NCI-H2029 treated with DMSO at 0.1 percent for 48 hours (cell line): Measurements from ENCODE around the gene TRMT44.
"Not testable (repeated sequence)": the region's sequence is repeated elsewhere in the genome, so short reads cannot be mapped to it uniquely, and the experiment has no call there.

Experiments
- DNase-seq: peaks from one replicate; lab custom pipeline; 2025; lab: John Stamatoyannopoulos, UW

Gene TRMT44

DNA sequence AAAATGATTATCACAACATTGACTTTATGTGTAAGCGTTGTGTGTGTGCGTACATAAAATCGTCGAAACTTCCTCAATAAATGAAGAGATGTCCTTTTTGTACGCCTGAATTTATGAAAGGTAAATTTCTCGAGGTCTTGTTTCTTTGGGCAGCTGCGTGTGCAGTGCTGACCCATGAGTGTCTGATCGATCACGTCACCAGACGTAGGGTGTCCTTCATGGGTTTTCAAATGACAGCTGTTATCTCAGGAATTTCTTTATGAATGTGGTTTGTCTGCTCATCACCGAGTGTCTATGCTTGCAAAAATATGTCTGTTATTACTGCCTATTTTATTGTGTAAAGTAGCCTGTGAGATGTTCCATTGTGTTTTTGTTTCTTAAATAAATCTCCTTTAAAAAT is 71.9 kb downstream of the TRMT44 start:
- DNase-seq, result no peak

DNA sequence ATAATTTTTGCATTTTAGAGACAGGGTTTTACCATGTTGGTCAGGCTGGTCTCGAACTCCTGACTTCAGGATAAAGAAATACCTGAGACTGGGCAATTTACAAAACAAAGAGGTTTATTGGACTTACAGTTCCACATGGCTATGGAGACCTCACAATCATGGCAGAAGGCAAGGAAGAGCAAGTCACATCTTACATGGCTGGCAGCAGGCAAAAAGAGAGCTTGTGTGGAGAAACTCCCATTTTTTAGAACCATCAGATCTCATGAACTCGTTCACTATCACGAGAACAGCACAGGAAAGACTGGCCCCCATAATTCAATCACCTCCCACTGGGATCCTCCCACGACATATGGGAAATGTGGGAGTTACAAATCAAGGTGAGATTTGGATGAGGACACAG is 72.5 kb downstream of the TRMT44 start:
- DNase-seq, result not testable (repeated sequence)

DNA sequence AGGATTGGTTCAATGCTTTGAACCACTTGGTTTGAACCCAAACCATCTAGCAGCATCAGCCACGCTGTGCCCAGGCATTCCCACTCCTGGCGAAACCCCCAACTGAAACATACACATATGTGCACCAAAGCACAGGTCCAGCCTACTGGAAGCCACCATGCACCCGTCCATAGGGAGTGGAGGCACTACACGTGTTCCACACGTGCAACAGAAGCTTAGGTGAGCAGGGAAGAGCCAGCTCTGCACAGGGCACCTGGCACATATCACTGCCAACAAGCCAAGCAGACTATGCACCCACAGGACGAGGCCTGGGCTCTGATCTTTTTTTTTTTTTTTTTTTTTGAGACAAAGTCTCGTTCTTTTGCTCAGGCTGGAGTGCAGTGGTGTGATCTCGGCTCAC is 73.4 kb downstream of the TRMT44 start:
- DNase-seq, result no peak

DNA sequence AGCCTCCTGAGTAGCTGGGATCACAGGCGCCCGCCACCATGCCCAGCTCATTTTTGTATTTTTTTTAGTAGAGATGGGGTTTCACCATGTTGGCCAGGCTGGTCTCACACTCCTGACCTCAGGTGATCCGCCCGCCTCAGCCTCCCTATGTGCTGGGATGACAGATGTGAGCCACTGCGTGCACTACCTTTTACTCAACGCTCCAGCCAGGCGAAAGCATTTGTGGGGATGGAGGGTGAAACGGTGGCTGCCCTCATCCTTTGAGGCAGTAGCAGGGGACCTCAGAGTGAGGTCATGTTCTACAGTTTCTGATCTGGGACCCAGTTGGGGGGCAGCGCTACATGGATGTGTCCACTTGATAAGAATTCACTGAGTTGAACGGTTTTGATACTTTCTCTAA is 73.8 kb downstream of the TRMT44 start:
- DNase-seq, result no peak

DNA sequence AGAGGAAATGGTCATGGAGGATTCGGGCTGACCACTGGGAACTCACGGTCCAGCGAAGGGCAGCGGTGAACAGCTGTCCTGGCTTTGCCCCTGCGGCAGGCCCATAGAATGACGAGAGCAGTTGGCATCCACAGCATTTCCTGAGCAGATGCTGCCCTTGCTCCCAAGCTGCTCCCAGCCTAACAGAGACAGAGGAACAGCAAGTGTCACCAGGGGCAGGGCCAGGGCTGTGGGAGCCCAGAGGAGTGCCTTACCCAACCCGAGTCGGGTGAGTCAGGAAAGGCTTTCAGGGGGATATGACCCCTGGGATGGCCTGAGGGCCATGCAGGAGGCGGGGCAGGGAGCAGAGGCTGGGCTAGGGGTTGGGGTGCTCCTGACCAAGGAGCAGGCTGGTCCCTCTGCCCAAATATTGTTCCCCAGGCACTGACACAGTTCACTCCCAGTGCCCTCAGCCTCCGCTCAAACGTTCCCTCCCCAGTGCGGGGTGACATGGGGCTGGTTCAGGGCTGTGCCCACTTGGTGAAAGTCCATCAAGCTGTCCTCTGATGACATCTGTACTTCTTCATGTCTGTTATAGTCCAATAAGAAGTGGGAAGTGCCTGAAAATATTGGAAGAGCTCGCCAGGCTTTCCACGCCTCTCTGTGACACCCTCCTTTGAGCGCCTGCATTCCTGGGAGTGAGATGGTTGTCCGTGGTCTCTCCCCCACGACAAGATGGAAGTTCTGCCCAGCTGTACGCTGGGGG is 74.9 kb downstream of the TRMT44 start:
- DNase-seq, result no peak

DNA sequence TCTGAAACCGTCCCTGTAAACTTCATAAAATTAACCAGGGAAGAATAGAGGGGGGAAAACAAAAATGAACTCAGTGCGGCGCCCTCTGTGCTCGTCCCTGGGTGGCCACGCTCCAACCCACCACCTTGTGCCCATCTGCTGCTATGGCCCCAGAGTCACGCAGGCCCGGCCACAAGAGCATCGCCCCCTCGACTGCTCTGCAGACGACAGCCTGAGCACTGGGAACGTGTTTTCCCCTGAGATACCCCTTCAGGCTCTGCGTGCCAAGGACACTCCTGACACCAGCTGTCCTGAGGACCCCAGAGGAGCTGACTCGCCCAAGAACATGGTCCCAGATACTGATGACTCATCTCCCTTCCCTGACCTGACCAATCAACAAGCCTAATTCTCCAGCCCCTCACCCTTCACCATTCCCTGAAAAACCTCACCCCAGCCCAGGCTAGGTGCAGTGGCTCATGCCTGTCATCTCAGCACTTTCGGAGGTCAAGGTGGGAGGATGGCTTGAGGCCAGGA is 75.5 kb downstream of the TRMT44 start:
- no peak for DNase-seq

DNA sequence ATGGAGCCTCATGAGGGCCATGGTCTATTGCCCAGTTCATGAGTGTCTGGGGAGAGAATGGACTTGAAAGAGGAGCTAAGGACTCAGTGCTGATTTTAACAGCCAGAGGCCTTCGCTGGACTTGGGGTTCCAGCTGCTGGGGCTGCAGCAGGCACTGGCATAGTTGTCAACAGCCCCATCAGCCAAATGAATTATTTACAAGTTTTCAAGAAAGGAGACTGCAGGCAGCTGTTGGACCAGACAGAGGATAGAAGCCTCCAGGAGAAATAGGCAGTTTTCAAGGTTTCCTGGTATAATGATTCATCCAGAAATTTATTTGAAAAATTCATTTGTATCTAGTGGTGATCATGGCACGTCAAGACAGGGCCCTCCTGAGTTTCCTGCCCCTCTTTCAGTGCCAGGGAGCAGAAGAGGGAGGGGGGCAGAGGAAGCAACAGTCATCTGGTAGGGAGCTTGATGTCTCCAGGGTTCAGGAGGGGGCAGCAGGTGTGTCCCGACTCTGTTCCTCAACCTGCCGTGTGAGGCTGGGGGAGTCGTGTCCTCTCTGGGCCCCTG is 76.5 kb downstream of the TRMT44 start:
- DNase-seq, result no peak

DNA sequence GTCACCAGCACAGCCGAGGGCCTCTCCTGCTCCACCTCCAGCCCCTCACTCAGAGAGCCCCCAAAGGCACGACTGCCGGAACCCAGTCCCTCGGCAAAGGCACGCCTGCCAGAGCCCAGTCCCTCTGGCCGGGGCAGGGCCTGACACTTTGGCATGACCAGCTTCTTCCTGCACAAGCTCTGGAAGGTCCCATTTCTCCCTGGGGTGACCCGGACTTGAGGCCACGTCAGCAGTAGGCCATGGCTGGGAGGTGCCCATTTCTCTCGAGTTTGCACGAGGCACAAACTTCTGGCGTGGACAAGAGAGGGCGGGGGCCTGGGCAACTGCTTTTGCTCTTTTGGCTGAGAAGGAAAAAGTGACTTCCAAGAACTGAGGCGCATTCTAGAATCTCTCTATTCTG is 77.4 kb downstream of the TRMT44 start:
- DNase-seq, result no peak

DNA sequence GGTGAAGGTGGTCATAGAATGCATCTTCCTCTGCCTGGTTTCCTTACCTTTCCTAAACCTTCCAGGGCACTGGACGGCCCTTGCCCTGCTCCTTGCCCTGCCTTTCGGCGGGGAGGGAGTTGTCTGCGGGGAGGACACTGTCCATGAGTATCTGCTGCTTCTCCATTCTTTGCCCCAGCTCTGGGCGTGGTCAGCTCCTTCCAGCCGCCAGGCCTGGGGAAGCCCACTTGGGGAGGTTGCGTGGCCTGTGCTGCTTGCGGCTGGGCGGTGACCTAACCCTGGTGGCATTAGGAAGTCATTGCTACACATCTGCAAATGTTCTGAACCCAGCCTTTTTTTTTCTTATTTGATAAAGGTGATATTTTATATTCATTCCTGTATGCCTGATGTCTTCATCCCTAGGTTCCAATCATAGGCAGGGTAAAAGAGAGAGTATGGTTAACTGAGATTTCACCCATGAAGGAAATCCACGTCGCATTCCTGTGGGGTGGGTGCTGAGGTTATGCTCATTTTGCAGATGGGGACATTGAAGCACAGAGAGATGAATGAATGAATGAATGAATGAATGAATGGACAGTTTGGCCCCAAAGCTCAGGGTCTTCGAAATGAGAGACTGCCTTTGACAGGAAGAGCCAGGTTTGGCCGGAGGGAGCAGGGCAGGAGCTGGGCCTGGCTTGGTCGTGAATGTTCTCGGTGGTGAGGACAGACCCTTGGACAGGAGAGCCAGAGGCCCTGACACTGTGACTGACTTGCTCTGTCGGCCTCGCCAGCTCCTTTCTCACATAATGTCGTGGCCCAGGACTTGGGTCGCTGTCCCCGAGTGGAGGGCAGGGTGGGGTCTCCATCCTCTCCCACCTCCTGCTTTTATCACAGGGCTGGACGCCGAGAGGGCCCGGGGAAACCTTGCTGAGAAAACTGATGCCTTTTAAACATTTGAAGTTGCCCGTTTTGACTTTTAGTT is 81.9 kb downstream of the TRMT44 start:
- no peak for DNase-seq

DNA sequence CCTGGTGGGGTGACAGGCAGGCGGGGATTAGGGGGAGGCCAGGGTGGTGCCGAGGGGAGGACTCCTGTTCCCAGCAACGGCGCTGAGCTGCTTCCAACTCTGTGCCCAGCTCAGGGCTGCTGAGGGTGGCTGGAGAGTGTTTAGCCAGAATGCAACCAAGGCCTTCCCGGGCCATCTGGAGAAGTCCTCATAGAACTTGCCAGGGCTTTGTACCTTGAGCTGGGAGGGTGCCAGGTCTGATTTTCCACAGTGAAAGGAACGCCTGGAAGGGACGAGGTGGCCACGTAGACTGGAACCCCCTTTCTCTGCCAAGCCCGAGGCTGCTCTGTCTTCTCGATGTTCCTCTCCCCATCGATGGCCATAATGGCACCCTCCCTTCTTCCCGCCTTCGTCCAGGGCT is 82.6 kb downstream of the TRMT44 start:
- DNase-seq, result no peak

DNA sequence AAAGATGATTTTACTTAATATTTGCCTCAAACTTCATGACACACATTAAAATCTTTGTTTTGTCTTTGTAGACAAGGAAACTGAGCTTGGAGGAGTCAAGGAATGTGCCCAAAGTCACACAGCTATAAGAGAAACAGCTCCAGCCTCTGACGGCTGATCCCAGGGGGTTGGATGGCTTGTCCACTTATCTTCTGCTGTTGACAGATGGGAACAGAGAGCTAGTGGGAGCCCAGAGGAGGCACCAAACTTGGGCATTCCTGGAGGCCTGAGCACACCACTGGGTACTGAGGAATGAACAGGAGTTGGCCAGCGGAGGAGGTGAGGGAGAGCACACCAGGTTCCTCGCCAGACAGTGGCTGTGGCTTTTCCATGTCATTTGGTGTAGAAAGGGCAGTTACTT is 83.2 kb downstream of the TRMT44 start:
- no peak for DNase-seq

DNA sequence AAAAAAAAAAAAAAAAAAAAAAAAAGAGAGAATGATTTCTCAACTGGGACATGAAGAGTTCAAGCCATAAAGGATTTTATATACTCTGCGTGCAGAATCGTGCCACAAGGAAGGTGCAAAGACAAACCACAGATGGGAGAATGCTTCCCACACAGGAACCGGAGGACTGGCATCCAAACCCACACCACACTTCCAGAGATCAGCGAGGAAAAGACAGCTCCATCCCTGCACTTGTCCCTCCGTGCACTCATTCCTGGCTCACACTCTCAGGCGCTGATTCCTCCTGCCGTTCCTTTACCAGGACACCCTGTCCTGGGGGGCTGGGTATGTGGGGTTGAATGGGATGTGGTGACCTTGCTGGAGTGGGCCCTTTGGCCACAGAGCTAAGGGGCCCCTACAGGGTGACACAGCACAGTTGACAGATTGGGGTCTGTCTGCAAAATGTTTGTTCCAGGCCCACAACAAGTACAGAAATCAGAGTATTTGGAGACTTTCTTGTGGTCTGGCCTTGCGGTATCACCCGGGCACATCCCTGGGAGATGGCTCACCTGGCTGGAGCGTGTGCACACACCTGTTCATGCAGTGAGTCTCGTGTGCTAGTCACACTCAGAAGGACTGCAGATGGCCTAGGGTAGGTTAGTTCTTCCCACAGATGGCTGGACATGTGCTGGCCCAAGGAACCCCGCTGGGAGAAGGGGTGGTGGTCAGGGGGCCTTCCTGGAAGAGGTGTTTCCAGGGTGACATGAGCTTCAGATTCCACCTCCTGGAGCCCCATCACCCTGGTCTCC is 84.2 kb downstream of the TRMT44 start:
- DNase-seq, result no peak

DNA sequence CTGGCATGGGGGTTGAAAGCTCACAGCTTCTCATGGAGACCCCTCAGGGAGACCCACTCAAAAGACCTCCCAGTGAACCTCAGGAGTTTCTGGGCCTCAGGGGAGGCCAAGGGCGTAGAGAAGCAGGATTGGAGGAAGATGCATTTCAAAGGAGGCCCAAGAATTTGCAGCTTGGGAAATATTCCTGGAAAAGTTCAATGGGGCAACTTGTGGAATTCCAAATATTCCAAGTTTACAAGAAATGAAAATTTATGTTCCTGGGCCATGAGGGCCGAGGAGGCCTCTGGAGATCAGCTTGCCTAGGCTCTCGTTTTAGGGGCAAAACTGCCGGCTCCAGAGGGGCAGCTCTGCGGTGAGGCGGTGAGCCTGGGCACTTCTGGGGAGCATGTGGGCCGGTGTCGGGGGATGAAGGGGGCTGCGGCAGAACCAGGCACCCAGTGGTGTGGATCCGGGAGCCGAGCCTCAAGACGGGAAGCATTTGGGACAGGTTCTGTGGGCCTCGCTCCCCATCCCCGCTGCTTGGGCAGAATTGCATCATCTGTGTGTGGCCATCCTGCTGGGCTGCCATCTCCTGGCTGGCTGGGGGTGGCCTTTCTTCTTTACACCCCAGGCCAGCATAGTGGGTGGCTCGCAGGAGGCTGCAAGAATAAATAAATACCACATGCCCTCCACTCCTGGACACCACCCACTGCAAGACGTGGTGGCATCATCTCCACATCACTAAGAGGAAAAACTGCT is 85.0 kb downstream of the TRMT44 start:
- DNase-seq, result no peak
